Kidney epithelial cell (primary cell): ENCODE results near the gene AXIN2. TPM values are rescaled to one million over a fixed set of nuclear protein-coding genes. Genes with fewer than 3 reads are reported as not detected.

Source experiments
- DNase-seq: peaks from one replicate; pipeline ENCODE4 v3.0.0-alpha.2; 2010; ENCODE audit warnings: low read depth
- H3K27me3 ChIP-seq: 2 replicates; pipeline ENCODE4 v1.6.0; 2011; ENCODE audit warnings: low read length; ENCODE audit not compliant: control insufficient read depth, insufficient read depth
- H3K36me3 ChIP-seq: 2 replicates; pipeline ENCODE4 v1.5.1; 2011; ENCODE audit warnings: low read length; ENCODE audit not compliant: control insufficient read depth, insufficient read depth
- H3K4me3 ChIP-seq: 2 replicates; pipeline ENCODE4 v1.5.1; 2011; ENCODE audit warnings: low read depth, mild to moderate bottlenecking, control low read depth, low read length
- total RNA-seq: library from RNA; depleted of rRNA; stranded (reverse); fragments of >200 nt; gene quantifications from 2 replicates; pipeline ENCODE4 v1.2.3, GENCODE V29; 2015
- TF ChIP-seq, protein P1 (sequence below): IDR thresholded peaks from 2 replicates; pipeline ENCODE4 v1.5.1; 2011; ENCODE audit warnings: mild to moderate bottlenecking, moderate library complexity, low read length, control low read depth, inconsistent platforms; ENCODE audit not compliant: insufficient read depth, poor library complexity, severe bottlenecking

The AXIN2 gene
- total RNA-seq, 1 donor from 2014 or later, result 2.4 TPM

DNA sequence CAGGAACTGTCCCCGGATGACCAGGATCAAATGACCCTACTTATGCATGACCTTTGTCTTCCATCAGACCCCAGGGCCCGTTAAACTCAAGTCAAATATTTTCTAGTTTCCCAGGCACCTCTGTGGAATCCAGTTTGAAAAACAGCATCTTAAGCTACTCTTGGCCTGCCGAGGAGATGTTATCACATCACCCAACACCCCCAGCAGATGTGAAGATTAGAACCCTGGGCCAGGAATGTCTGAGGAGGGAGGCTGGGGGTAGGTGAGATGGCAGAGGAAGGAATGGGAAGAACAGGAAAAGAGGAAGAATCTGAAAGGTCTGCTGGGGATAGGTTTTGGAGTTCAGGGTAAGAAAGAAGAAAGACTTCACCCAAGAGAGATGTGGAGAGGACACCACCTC lies 79.2 kb downstream of the AXIN2 start:
- DNase-seq, result no peak
- TF ChIP-seq, protein P1, sequence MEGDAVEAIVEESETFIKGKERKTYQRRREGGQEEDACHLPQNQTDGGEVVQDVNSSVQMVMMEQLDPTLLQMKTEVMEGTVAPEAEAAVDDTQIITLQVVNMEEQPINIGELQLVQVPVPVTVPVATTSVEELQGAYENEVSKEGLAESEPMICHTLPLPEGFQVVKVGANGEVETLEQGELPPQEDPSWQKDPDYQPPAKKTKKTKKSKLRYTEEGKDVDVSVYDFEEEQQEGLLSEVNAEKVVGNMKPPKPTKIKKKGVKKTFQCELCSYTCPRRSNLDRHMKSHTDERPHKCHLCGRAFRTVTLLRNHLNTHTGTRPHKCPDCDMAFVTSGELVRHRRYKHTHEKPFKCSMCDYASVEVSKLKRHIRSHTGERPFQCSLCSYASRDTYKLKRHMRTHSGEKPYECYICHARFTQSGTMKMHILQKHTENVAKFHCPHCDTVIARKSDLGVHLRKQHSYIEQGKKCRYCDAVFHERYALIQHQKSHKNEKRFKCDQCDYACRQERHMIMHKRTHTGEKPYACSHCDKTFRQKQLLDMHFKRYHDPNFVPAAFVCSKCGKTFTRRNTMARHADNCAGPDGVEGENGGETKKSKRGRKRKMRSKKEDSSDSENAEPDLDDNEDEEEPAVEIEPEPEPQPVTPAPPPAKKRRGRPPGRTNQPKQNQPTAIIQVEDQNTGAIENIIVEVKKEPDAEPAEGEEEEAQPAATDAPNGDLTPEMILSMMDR, result no peak
- H3K36me3 ChIP-seq, result no peaks in the 10 kb centered on the region
- no peak overlapping the region for H3K4me3 ChIP-seq
- H3K27me3 ChIP-seq, result no peaks in the 10 kb centered on the region

DNA sequence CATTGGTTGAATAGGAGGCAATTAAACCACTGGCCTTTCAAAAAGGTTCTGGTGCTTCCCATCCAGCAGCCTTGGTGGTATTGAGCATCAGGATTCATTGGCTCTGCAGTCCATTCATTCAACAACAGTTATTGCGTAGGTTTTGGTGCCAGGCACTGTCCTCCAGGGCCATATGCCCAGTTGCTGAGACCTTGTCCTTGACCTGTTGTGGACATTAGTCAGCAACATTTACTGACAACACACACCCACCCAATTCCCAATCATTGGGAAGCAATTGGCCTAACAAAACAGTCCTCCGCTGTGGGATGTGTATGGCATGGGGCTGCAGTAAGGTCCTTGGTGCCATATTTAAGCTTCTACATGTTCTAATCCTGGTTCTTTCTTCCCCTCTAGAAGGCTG lies 82.2 kb downstream of the AXIN2 start:
- TF ChIP-seq, protein P1, result no peak
- Histone ChIP-seq H3K27me3 (no peaks in the 10 kb centered on the region), H3K36me3 (no peaks in the 10 kb centered on the region), H3K4me3 (no peak overlapping the region)
- no peak for DNase-seq
